ENCODE results near the gene F5. TPM values are rescaled to one million over a fixed set of nuclear protein-coding genes. Genes with fewer than 3 reads are reported as not detected.
A peak's percentile ranks its signal among the peaks of the same experiment; 100 is the strongest.

F5 gene
- total RNA-seq, 1 experiment from 2014 or later, result not detected

DNA sequence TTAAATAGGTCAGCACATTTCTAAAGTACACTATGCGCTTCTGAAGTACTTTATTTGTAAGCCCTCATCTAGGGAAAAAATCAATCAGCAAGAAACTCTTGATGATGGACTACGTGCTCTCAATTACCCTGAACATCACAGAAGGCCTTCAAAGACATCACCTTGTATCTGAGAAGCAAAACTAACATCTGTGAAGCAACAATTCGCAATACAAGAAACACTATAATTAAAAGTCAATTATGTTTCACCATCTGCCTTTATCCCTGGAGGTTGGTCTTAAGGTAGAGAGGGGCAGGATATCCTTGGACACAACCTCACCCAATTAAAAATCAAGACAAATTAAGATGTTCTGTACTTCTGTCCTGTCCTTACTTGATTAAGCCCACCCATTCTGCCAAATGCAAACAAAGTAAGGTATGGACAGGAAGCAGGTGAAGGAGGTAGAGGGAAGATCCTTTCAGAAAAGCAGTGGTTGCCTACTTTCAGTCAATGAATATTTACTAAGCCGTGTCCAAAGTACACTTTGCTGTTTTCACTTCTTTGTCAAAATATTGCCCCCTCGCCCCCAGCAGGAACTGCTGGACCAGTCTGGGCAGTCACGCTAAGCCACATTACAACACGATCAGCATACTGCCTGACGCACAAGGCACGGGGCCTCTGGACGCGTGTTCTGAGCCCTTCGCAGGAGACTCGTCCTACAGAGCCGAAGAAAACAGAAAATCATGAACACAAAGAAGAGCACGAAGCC is 101.4 kb downstream of the F5 start:
- H3K9me3 ChIP-seq, result no peaks in the 10 kb centered on the region
- H3K36me3 ChIP-seq, result no peaks in the 10 kb centered on the region
- peak overlapping the region; percentile 66 for H3K4me3 ChIP-seq
- no peaks in the 10 kb centered on the region for H3K27me3 ChIP-seq
- peak; percentile 62 for DNase-seq

DNA sequence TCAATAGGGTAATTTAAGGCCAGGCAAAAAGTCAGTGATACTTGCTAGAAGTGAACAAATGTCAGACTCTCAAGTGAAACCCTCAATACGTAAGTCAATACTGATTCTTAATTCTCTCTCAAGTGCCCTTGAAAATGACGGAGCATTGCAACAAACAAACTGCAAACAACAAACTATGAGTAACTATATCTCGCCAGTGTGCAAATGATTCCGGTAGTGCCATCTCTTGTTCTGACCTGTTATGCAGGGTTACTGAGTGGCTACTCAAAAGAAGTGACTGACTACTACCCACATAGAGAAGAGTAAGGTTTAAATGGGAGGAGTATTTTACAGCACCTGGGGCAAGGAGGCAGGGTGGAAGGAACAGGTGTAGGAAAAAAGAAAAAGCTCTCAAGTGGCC is 102.2 kb downstream of the F5 start:
- no peak for DNase-seq
- Histone ChIP-seq H3K27me3 (no peaks in the 10 kb centered on the region), H3K4me3 (no peak overlapping the region; the same call in 1 of the 2 replicates), H3K9me3 (no peaks in the 10 kb centered on the region), H3K36me3 (no peaks in the 10 kb centered on the region)

DNA sequence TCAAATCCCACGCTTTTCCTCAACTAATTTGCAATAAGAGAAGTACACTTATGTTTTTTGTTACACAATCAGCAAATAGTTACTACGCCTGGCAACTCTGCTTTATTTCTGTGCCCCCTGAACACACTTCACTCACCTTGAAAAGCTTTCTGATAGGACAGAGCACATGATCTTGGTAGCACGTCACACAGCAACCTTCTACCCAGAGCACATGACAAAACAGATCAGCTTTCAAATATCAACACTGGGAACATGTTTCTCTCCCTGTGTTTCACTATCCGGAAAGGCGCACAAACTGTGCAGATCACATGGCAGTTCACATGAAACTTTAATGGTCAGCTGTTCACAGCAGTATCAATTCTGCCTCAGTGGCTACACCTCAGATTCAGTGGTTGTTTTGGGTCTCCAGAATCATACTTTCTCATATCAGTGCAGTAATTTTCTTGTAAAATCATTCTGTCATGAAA is 102.7 kb downstream of the F5 start:
- Histone ChIP-seq H3K9me3 (no peaks in the 10 kb centered on the region), H3K36me3 (no peaks in the 10 kb centered on the region), H3K27me3 (no peaks in the 10 kb centered on the region), H3K4me3 (no peak overlapping the region)
- DNase-seq, result no peak

DNA sequence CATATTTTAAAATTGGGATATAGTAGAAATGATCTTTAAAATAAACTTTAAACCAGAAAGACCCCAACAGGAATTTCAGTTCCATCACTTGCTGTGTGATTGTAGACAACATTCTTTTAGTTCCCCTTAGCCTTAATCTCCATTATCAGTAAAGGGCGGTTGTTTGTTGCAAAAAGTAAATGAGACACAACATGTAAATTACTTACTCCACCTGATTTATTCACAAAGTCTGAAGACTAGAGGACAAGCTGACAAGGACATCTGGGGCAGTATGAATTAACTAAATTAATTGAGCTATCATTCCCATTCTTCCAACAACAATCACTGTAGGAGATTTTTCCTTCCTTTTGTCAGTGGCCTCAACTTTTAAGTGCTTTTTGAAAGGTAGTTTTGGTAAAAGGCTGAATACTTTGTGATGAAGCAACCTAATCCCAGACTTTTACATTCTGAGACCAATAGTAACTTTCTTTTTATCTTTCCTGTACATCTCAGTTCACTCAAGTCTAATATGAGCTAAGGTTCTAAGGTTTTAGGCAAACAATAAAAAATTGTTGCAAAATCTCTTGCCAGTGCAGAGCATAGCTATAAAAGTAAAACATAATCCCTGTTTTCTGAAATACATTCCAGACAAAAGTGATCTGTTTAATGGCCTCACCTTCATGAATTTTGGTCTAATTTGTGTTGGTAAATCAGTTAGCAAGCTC is 106.8 kb downstream of the F5 start:
- H3K36me3 ChIP-seq, result no peaks in the 10 kb centered on the region
- no peaks in the 10 kb centered on the region for H3K9me3 ChIP-seq
- no peaks in the 10 kb centered on the region for H3K27me3 ChIP-seq
- no peak for DNase-seq
- no peak overlapping the region for H3K4me3 ChIP-seq

DNA sequence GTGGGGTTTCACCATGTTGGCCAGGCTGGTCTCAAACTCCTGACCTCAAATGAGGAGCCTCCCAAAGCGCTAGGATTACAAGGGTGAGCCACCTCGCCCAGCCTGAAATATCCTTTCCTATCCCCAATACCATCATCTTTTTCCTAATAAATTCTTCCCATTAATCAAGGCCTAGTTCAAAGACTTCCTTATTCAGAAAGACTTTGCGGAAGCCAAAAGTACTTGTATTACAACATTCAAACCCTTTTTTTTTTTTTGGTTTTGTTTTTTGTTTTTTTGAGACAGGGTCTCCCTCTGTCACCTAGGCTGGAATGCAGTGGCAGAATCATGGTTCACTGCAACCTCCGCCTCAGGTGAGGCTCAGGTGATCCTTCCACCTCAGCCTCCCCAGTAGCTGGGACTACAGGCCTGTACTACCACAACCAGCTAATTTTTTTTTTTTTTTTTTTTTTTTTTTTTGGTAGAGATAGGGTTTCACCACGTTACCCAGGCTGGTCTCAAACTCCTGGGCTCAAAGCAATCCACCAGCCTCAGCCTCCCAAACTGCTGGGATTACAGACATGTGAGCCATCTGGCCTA is 108.1 kb downstream of the F5 start:
- no peaks in the 10 kb centered on the region for H3K27me3 ChIP-seq
- H3K9me3 ChIP-seq, result no peaks in the 10 kb centered on the region
- H3K4me3 ChIP-seq, result no peak overlapping the region
- DNase-seq, result no peak
- no peaks in the 10 kb centered on the region for H3K36me3 ChIP-seq

DNA sequence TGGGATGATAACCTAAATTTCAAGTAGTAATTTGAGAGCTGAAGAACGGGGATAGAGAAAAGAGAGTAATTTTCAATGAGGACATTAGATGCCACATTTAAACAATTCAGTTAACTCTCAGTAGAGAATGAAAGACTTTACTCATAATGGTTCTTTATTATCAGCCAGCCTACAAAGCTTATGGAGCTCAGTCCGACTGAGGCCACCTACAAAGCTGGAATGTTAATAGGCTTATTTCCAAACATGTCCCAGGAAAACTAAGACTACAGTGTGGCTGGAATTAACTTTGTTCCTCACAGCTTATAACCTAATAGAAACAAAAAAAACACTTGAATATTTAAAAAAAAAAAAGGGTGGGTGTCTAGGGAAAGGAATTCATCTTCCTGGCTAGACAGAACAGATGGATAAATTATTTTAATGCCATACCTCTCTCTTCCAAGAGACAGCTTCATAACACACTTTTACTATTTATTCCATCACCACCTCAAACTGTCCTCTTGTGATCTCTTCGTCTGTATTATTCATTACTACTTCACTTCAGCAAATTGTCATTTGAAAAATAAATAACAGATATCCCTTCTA is 110.4 kb downstream of the F5 start:
- H3K36me3 ChIP-seq, result no peaks in the 10 kb centered on the region
- no peak overlapping the region for H3K4me3 ChIP-seq
- H3K9me3 ChIP-seq, result no peaks in the 10 kb centered on the region
- no peaks in the 10 kb centered on the region for H3K27me3 ChIP-seq
- no peak for DNase-seq

DNA sequence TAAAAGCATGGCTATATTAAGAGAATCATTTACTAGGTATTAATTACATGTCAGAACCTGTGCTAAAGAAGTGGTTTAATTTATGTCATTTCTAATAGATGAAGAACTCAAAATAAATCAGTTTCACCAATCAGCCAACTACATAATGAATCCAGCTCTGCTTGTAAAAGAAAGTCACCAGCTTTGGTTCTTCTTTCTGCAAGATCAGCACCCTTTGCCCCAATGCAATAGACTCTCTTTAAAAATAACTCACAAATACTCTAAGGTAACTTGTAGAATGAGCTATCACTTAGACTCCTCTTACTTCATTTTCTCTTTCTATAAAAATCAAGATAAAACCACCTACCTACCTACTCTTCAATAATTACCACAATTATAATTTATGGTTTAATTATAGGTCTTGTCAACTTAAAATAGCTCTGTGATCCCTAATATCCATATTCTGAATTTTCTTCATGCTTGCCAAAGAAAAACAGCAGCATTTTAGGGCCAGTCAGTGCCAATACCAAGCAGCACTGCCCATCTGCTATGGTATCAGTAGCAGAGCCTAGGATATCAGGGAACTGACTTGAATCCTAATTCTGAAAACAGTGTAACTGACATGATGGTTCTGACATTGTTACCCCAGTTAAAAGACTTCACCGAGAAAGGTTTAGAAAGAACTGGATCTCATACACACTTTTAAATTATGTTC is 111.8 kb downstream of the F5 start:
- no peaks in the 10 kb centered on the region for H3K9me3 ChIP-seq
- H3K4me3 ChIP-seq, result no peak overlapping the region
- no peak for DNase-seq
- no peaks in the 10 kb centered on the region for H3K27me3 ChIP-seq
- H3K36me3 ChIP-seq, result no peaks in the 10 kb centered on the region

DNA sequence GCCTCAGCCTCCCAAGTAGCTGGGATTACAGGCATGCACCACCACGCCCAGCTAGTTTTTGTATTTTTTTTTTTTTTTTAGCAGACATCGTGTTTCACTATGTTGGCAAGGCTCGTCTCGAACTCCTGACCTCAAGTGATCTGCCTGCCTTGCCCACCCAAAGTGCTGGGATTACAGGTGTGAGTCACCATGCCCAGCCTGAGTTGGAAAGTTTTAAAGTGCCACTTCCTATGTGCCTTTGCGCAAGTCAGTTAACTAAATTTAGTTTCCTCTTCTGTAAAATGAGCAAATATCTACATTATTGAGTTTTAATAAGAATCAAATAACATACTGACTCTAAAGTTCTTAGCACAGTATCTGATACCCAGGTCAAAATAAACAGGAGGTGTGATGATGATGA is 112.9 kb downstream of the F5 start:
- Histone ChIP-seq H3K4me3 (no peak overlapping the region), H3K27me3 (no peaks in the 10 kb centered on the region), H3K9me3 (no peaks in the 10 kb centered on the region), H3K36me3 (no peaks in the 10 kb centered on the region)
- DNase-seq, result peak; percentile 38

DNA sequence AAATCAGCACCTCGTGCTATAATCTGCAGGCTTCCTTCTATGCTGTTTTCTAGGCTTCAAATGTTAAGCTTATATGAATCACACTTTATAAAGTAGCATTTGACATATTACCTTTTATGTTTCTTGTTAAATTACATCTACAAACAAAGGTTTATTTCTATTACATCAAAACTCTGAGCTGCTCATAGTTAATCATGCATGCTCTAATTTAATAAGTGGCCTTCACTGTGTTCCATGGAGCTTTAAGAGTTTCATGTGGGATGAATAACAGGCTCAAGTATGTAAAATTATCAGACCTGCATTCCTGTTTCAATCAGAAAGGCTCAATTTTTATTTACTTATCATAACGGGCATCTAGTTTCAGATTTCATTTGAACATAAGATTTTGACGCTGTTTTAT is 113.5 kb downstream of the F5 start:
- Histone ChIP-seq H3K27me3 (no peaks in the 10 kb centered on the region), H3K4me3 (no peak overlapping the region), H3K36me3 (no peaks in the 10 kb centered on the region), H3K9me3 (no peaks in the 10 kb centered on the region)
- no peak for DNase-seq

DNA sequence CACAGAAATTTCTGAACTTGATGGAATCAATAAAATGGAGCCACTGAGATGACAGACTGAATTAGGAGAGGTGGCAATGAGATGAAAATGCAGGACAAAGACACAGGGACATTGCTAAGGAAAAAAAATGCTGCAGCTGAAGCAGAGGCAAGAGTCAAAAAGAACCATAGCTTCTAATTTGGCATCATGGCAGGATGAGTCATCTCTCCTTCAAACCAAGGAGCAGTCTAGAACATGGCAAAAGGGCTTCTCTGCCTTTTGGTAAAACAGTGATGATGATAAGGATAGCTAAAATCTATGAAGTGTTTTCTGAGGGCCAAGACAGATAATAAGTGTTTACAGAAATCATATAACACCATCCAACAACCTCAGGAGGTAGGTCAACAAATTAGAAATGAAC is 117.3 kb downstream of the F5 start:
- Histone ChIP-seq H3K4me3 (no peak overlapping the region), H3K9me3 (no peaks in the 10 kb centered on the region), H3K27me3 (no peaks in the 10 kb centered on the region), H3K36me3 (no peaks in the 10 kb centered on the region)
- DNase-seq, result no peak

DNA sequence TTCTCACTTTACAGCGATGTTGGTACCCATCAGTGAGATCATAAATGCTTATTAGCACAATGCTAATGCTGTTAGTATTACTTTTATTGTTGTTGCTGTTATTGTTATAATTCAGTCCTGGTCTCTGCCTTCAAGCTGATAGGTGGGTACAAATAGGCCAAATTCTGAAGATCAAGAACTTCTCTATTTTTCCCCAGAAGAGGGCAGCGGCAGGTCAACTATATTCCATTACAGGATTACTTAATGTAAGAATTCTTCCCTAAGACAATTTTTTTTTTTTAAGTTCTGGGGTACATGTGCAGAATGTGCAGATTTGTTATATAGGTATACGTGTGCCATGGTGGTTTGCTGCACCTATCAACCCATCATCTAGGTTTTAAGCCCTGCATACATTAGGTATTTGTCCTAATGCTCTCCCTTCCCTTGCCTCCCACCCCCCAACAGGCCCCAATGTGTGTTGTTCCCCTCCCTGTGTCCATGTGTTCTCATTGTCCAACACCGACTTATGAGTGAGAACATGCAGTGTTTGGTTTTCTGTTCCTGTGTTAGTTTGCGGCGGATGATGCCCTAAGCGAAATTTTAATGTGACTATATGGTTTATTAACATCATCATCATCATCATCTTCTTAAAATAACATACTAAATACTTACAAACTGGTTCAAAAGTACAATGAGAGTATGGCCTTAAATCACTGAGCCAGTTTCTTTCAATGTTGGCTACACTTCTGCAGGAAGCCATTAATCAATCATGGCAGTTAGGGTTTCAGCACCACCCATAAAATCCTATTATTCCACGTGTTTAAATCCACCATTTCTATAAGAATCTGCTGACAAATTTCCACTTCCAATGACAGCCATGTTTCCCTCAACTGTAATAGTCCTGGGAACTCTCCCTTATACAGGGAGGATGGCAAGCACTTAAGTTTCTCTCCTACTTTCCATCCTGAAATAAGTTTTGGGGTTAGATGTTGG is 119.7 kb downstream of the F5 start:
- DNase-seq, result peak; percentile 9
- no peaks in the 10 kb centered on the region for H3K9me3 ChIP-seq

DNA sequence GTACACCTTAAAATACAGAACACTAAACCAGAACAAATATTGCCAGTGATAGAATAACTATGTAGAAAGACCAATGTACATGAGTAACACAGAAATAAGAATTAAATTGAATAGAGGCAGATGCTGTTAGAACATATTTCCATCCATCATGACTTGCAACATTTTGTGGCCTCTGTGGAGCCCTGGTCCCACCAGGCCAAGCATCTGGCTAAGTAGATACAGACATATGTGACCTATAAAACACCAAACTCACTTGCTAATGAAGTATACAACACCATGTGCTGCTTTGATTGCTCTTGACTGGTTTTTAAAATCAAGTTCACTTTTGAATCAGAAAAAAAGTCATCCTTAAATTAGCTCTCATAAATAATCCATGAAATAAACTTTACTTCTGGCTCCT is 121.0 kb downstream of the F5 start:
- Histone ChIP-seq H3K27me3 (no peaks in the 10 kb centered on the region), H3K36me3 (no peaks in the 10 kb centered on the region), H3K4me3 (no peak overlapping the region), H3K9me3 (no peaks in the 10 kb centered on the region)
- DNase-seq, result no peak

More for the DNA sequence above, 119.7 kb downstream of the F5 start:
- H3K36me3 ChIP-seq, result no peaks in the 10 kb centered on the region
- H3K4me3 ChIP-seq, result no peak overlapping the region
- no peaks in the 10 kb centered on the region for H3K27me3 ChIP-seq

Other genes with a start within 250 kb of the F5 start
- 10.0 and 18.6 TPM in 2 replicates for gene NME7, start 218.7 kb downstream of the F5 start, total RNA-seq (2014; rRNA removed; shearing (Covaris generic); ENCODE audit: low replicate concordance)
- 33.2 and 36.4 TPM in 2 replicates for gene BLZF1, start 218.3 kb downstream of the F5 start, total RNA-seq (2014; rRNA removed; shearing (Covaris generic); ENCODE audit: low replicate concordance)
- gene CCDC181, start 159.0 kb downstream of the F5 start, total RNA-seq (2014; rRNA removed; shearing (Covaris generic); ENCODE audit: low replicate concordance), result not detected in 2 replicates
- 6.1 and 10.3 TPM in 2 replicates for gene SLC19A2, start 100.5 kb downstream of the F5 start, total RNA-seq (2014; rRNA removed; shearing (Covaris generic); ENCODE audit: low replicate concordance)
- not detected in 2 replicates for gene SELP, start 43.6 kb upstream of the F5 start, total RNA-seq (2014; rRNA removed; shearing (Covaris generic); ENCODE audit: low replicate concordance)
- 0.10 and 1.5 TPM in 2 replicates for gene SELL, start 125.1 kb upstream of the F5 start, total RNA-seq (2014; rRNA removed; shearing (Covaris generic); ENCODE audit: low replicate concordance)
- not detected in 2 replicates for gene SELE, start 147.6 kb upstream of the F5 start, total RNA-seq (2014; rRNA removed; shearing (Covaris generic); ENCODE audit: low replicate concordance)
- gene METTL18, start 208.4 kb upstream of the F5 start, total RNA-seq (2014; rRNA removed; shearing (Covaris generic); ENCODE audit: low replicate concordance), result 11.0 and 27.3 TPM in 2 replicates